ENCODE results near the gene GASK1A.

DNA sequence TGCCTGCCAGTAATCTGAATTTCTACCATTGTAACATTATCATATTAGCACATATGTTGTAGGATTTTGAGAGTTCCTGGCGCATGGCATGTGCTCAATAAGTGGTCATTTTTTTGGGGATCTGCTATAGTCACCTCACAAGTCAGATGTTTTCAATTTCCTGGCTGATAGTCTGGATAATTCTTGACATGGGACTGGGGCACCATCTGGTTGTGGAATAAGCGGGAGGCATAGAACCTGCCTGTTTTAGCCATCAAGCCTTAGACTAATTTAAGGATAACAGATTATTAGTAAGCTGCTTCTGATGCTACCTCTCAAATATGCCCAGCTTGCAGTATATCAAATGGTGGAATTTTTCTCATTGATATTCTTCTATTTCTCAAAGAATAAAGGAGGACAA lies 39.1 kb downstream of the GASK1A start:
- TF ChIP-seq, protein P1, sequence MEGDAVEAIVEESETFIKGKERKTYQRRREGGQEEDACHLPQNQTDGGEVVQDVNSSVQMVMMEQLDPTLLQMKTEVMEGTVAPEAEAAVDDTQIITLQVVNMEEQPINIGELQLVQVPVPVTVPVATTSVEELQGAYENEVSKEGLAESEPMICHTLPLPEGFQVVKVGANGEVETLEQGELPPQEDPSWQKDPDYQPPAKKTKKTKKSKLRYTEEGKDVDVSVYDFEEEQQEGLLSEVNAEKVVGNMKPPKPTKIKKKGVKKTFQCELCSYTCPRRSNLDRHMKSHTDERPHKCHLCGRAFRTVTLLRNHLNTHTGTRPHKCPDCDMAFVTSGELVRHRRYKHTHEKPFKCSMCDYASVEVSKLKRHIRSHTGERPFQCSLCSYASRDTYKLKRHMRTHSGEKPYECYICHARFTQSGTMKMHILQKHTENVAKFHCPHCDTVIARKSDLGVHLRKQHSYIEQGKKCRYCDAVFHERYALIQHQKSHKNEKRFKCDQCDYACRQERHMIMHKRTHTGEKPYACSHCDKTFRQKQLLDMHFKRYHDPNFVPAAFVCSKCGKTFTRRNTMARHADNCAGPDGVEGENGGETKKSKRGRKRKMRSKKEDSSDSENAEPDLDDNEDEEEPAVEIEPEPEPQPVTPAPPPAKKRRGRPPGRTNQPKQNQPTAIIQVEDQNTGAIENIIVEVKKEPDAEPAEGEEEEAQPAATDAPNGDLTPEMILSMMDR (tag by site-specific recombination; IDR thresholded peaks at IDR 0.05) = no peak
- TF ChIP-seq ZNF184 (tag by site-specific recombination; IDR thresholded peaks at IDR 0.05) (no peak), ZNF132 (tag by site-specific recombination; IDR thresholded peaks at IDR 0.05; ENCODE audit: borderline replicate concordance) (no peak)
